RWPE1 (cell line): ENCODE measurements around the gene PLA2G4B.

ENCODE experiments used
- CTCF ChIA-PET: fragments of 350-600 bp; sonication (Branson Sonifier 250); formaldehyde crosslinking; extraction: SDS; loops from one replicate; lab custom pipeline; 2021; lab: Yijun Ruan, JAX
- POLR2A ChIA-PET: fragments of 400-600 bp; formaldehyde crosslinking; extraction: SDS; loops from one replicate; lab custom pipeline; 2020; ENCODE audit warnings: antibody characterized with exemption; ENCODE audit not compliant: low non-redundant PET; lab: Yijun Ruan, JAX
- DNase-seq: peaks from one replicate; pipeline ENCODE4 v3.0.0; 2012; ENCODE audit warnings: low spot score
- H3K27ac ChIP-seq: fragments of 450-650 bp; 2 replicates; pipeline ENCODE4 v1.5.1; 2017
- TF ChIP-seq, protein P1 (sequence below): fragments of 450-650 bp; conservative IDR thresholded peaks from 2 replicates; pipeline ENCODE4 v1.5.1; 2017; ENCODE audit warnings: low read depth, mild to moderate bottlenecking

Gene PLA2G4B

DNA sequence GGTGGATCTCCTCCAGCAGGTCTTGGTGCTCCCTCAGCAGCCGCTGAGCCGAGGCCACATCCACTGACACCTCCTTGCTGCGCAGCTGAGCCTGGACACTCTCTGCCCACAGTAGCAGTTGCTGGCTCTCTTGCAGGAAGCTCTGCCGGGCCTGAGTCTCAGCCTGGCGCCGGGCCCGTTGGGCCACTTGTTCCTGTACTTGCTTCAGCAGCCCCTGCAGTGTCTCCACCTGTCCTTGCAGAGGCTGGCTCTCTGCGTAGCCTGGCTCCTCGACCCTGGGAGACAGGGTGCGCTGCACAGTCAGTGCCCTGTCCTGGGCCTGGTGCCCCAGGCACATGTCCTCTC is 39.7 kb downstream of the PLA2G4B start:
- TF ChIP-seq, protein P1, sequence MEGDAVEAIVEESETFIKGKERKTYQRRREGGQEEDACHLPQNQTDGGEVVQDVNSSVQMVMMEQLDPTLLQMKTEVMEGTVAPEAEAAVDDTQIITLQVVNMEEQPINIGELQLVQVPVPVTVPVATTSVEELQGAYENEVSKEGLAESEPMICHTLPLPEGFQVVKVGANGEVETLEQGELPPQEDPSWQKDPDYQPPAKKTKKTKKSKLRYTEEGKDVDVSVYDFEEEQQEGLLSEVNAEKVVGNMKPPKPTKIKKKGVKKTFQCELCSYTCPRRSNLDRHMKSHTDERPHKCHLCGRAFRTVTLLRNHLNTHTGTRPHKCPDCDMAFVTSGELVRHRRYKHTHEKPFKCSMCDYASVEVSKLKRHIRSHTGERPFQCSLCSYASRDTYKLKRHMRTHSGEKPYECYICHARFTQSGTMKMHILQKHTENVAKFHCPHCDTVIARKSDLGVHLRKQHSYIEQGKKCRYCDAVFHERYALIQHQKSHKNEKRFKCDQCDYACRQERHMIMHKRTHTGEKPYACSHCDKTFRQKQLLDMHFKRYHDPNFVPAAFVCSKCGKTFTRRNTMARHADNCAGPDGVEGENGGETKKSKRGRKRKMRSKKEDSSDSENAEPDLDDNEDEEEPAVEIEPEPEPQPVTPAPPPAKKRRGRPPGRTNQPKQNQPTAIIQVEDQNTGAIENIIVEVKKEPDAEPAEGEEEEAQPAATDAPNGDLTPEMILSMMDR = no peak
- no peak for DNase-seq
- POLR2A ChIA-PET = no interaction called here
- CTCF ChIA-PET = no interaction called here
- peak overlapping the region; percentile 12; the same call in 1 of the 2 replicates for H3K27ac ChIP-seq

GRCh38 chr15:41879321-41879845 is 40.7 kb downstream of the PLA2G4B start:
- TF ChIP-seq, protein P1 = no peak
- DNase-seq = no peak
- H3K27ac ChIP-seq = 0 out of 2 replicates have a peak overlapping the region, but pooled peaks have one; percentile 1
- CTCF ChIA-PET = no interaction called here
- POLR2A ChIA-PET = no interaction called here

GRCh38 chr15:41880156-41880877 is 41.7 kb downstream of the PLA2G4B start:
- DNase-seq = no peak
- POLR2A ChIA-PET = no interaction called here
- TF ChIP-seq, protein P1 = no peak
- CTCF ChIA-PET = no interaction called here
- no peak overlapping the region for H3K27ac ChIP-seq

DNA sequence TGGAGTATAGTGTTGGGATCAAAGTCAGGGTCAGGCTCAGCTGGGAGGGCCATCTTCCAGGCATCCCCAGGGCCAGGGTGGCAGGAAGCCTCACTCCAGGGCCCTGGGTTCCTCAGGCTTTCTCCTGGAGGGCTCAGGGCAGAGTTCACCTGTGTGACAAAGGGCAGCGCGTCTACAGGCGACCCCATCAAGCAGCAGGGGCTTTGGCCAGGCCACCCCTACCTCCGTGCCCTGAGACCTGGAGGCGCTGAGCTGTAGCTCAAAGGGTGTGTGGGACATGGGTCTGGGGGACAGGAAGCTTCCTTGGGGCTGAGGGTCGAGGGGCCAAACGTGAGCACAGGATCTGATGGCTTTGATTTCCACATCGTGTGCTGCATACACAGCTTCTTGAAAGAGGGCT is 42.4 kb downstream of the PLA2G4B start:
- ChIA-PET CTCF (no interaction called here), POLR2A (no interaction called here)
- no peak for DNase-seq
- TF ChIP-seq, protein P1 = no peak
- H3K27ac ChIP-seq = no peak overlapping the region

DNA sequence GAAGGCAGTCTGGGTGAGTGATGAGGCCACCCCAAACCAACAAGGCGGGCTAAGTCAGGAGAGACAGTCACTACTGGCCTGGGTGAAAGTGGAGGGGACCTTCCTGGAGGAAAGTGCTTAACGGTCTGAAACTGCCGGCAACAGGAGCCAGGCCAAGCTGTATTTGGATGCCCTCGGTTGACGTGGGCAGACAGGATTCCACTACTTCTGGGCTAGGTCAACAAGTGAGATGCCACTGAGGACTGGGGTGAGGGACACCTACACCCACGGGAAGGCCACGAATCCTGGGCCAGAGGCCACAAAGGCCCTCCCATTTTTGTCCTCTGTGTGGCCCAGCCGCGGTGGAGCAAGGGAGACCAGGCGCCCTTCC is 42.9 kb downstream of the PLA2G4B start:
- no peak for DNase-seq
- TF ChIP-seq, protein P1 = no peak
- no peak overlapping the region for H3K27ac ChIP-seq
- ChIA-PET POLR2A (no interaction called here), CTCF (no interaction called here)

DNA sequence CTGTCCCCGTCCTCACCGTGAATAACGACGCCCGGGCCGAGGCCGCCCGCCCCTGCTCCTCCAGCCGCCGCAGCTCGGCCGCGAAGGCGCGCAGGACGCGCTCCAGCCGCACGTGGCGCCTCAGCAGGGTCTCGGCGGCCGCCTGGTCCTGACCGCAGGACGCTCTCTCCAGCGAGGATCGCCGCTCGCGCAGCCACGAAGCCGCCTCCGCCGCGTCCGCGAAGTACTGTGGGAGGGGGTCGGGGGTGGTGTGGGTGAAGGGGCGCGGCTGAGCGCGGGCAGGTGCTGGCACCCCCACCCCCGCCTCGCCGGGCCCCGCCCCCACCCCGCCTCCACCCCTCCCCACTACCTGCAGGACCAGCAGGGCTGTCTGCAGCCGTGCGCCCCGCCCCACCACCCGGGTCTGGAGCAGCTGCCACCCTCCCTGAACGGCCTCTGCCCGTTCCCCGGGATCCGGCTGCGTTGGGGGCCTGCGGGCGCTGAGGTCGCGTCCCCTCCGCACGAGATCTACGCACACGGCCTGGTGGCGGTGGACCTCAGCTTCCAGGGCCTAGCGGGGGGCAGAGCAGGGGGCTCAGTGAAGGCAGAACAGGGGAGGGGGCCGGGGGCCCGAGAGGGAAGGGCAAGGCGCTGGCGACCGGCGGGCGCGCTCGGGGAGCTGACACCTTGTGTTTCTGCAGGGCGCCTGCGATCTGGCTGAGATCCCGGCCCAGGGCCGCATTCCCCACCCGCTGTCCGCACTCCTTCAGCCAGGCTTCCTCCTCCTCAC is 43.5 kb downstream of the PLA2G4B start:
- POLR2A ChIA-PET = no interaction called here
- no peak for DNase-seq

More for the DNA sequence above, 43.5 kb downstream of the PLA2G4B start:
- peak overlapping the region; percentile 34 for H3K27ac ChIP-seq
- TF ChIP-seq, protein P1 = no peak
- CTCF ChIA-PET = interaction anchor here (1.3 kb wide), 1 partner anchor 23 kb away, joined by 3 read pairs; no protein-coding TSS in a partner anchor
